GM23248 (cell line): Measurements from ENCODE around the gene RFX8. TPM values are rescaled to one million over a fixed set of nuclear protein-coding genes. Genes with fewer than 3 reads are reported as not detected.

ENCODE experiments used
- DNase-seq: peaks from one replicate; pipeline ENCODE4 v3.0.0-alpha.2; 2015
- H2AFZ ChIP-seq: fragments of 200-600 bp; sonication (generic); 2 replicates; pipeline ENCODE4 v1.6.1; 2016; ENCODE audit warnings: antibody characterized with exemption
- H3F3A ChIP-seq: fragments of 200-600 bp; sonication (generic); 2 replicates; pipeline ENCODE4 v1.6.1; 2016; ENCODE audit warnings: mild to moderate bottlenecking, antibody characterized with exemption, mixed run types; ENCODE audit not compliant: insufficient read depth
- H3K27ac ChIP-seq: fragments of 200-600 bp; sonication (generic); 2 replicates; pipeline ENCODE4 v1.5.1; 2016; ENCODE audit warnings: mild to moderate bottlenecking
- H3K27me3 ChIP-seq: fragments of 200-600 bp; sonication (generic); replicated peaks from 2 replicates; pipeline ENCODE4 v1.6.1; 2016; ENCODE audit warnings: mild to moderate bottlenecking; ENCODE audit not compliant: insufficient read depth
- H3K36me3 ChIP-seq: fragments of 200-600 bp; sonication (generic); 2 replicates; pipeline ENCODE4 v1.6.1; 2016; ENCODE audit warnings: low read depth, mild to moderate bottlenecking
- H3K4me1 ChIP-seq: fragments of 200-600 bp; sonication (generic); 2 replicates; pipeline ENCODE4 v1.6.1; 2016; ENCODE audit warnings: mild to moderate bottlenecking; ENCODE audit not compliant: insufficient read depth
- H3K4me2 ChIP-seq: fragments of 200-600 bp; sonication (generic); one replicate; pipeline ENCODE4 v1.6.1; 2016; ENCODE audit warnings: mild to moderate bottlenecking; ENCODE audit not compliant: unreplicated experiment
- H3K4me3 ChIP-seq: fragments of 200-600 bp; sonication (generic); 2 replicates; pipeline ENCODE4 v1.5.1; 2016; ENCODE audit warnings: mild to moderate bottlenecking
- H3K79me2 ChIP-seq: fragments of 200-600 bp; sonication (generic); 2 replicates; pipeline ENCODE4 v1.6.1; 2016; ENCODE audit warnings: mild to moderate bottlenecking; ENCODE audit not compliant: insufficient read depth
- H3K9ac ChIP-seq: fragments of 200-600 bp; sonication (generic); 2 replicates; pipeline ENCODE4 v1.6.1; 2016; ENCODE audit warnings: mild to moderate bottlenecking
- H3K9me2 ChIP-seq: fragments of 200-600 bp; sonication (generic); 2 replicates; pipeline ENCODE4 v1.6.1; 2016; ENCODE audit warnings: mixed run types, mild to moderate bottlenecking, moderate library complexity; ENCODE audit not compliant: insufficient read depth
- H3K9me3 ChIP-seq: fragments of 200-600 bp; sonication (generic); one replicate; pipeline ENCODE4 v1.6.1; 2017; ENCODE audit warnings: low read depth
- H4K20me1 ChIP-seq: fragments of 200-600 bp; sonication (generic); 2 replicates; pipeline ENCODE4 v1.6.0; 2016; ENCODE audit not compliant: insufficient read depth
- EZH2 ChIP-seq: fragments of 200-600 bp; sonication (generic); IDR thresholded peaks from 2 replicates; pipeline ENCODE4 v1.6.1; 2018; ENCODE audit warnings: antibody characterized with exemption, mild to moderate bottlenecking; ENCODE audit not compliant: insufficient read depth, poor library complexity, severe bottlenecking
- EZH2phosphoT487 ChIP-seq: fragments of 200-600 bp; sonication (generic); IDR thresholded peaks from 2 replicates; pipeline ENCODE4 v1.6.1; 2018; ENCODE audit warnings: antibody characterized with exemption, moderate library complexity, mild to moderate bottlenecking, low read depth; ENCODE audit not compliant: insufficient read depth
- WGBS, 2 experiments: methylation state at CpG; one replicate each; pipeline ENCODE4 v1.1.6; 2015 to 2017; ENCODE audit warnings: low lambda C conversion rate in 2 of 2, low coverage in 1 of 2; ENCODE audit errors: missing lambda C conversion rate in 2 of 2; 5-methylcytosine and 5-hydroxymethylcytosine counted together
- in situ Hi-C: fragments of 300-500 bp; cut with MboI; formaldehyde crosslinking; loops from 2 replicates; pipeline ENCODE4 v1.15.0; 2020
- polyA plus RNA-seq: library from polyadenylated mRNA; unstranded; fragments of >200 nt; fragmentation: Nextera tagmentation; extraction: Ambion mirVana; gene quantifications from 2 replicates; pipeline ENCODE4 v1.2.1, GENCODE V29; 2016
- total RNA-seq: library from RNA; depleted of rRNA; stranded (reverse); fragments of >200 nt; shearing (Covaris generic); gene quantifications from 2 replicates; pipeline ENCODE4 v1.2.3, GENCODE V29; 2014

RFX8 gene
- total and polyA plus RNA-seq, 2 experiments from 2014 or later: 5.9 to 6.4 TPM

GRCh38 chr2:101410746-101411145 is 64.2 kb downstream of the RFX8 start:
- in situ Hi-C loops: loop anchor here (10.0 kb wide), 2 partner anchors 284 to 434 kb away; partner anchors contain the start of gene MAP4K4
- H3K79me2 ChIP-seq: no peaks in the 10 kb centered on the region
- H3K27me3 ChIP-seq: no peaks in the 10 kb centered on the region
- 0 out of 2 replicates have a peak, but pooled peaks cover 3% of the 10 kb centered on the region for H3K4me1 ChIP-seq
- 0 out of 2 replicates have a peak, but pooled peaks cover under 1% of the 10 kb centered on the region for H3K36me3 ChIP-seq
- no peak overlapping the region for H3K4me2 ChIP-seq
- TF ChIP-seq EZH2phosphoT487: no peak
- no peak overlapping the region for H3K4me3 ChIP-seq
- no peak overlapping the region for H2AFZ ChIP-seq
- no peaks in the 10 kb centered on the region for H4K20me1 ChIP-seq
- DNase-seq: no peak
- H3K9me3 ChIP-seq: no peaks in the 10 kb centered on the region
- no peaks in the 10 kb centered on the region for H3K9me2 ChIP-seq
- no peak overlapping the region for H3K27ac ChIP-seq
- no peak overlapping the region for H3K9ac ChIP-seq
- H3F3A ChIP-seq: peaks cover 6% of the 10 kb centered on the region; the same call in 1 of the 2 replicates
- WGBS, 2 experiments: 98 to 99% methylated on average over 5 of the region's 5 CpGs

- Histone ChIP-seq H3K4me2 (no peak overlapping the region), H3K4me3 (no peak overlapping the region), H3K4me1 (0 out of 2 replicates have a peak, but pooled peaks cover 3% of the 10 kb centered on the region), H3K9me3 (no peaks in the 10 kb centered on the region), H4K20me1 (no peaks in the 10 kb centered on the region), H3K27ac (no peak overlapping the region), H3K36me3 (0 out of 2 replicates have a peak, but pooled peaks cover 6% of the 10 kb centered on the region), H3F3A (peaks cover 6% of the 10 kb centered on the region; the same call in 1 of the 2 replicates), H3K27me3 (no peaks in the 10 kb centered on the region), H3K9me2 (no peaks in the 10 kb centered on the region), H2AFZ (no peak overlapping the region), H3K9ac (no peak overlapping the region), H3K79me2 (no peaks in the 10 kb centered on the region)
- DNase-seq: no peak
- WGBS, 2 experiments: 97% methylated on average over 5 of the region's 5 CpGs
- in situ Hi-C loops: loop anchor here (10.0 kb wide), 2 partner anchors 285 to 435 kb away; partner anchors contain the start of gene MAP4K4
- TF ChIP-seq EZH2phosphoT487 (no peak), EZH2 (no peak)
Measured at GRCh38 chr2:101410114-101410513, 64.8 kb downstream of the RFX8 start.

GRCh38 chr2:101409699-101410098 is 65.2 kb downstream of the RFX8 start:
- Histone ChIP-seq H3K27ac (no peak overlapping the region), H3K9ac (no peak overlapping the region), H3K4me2 (no peak overlapping the region), H4K20me1 (no peaks in the 10 kb centered on the region), H3K9me3 (no peaks in the 10 kb centered on the region), H3K4me1 (0 out of 2 replicates have a peak, but pooled peaks cover 3% of the 10 kb centered on the region), H2AFZ (no peak overlapping the region), H3F3A (peaks cover 6% of the 10 kb centered on the region; the same call in 1 of the 2 replicates), H3K4me3 (no peak overlapping the region), H3K27me3 (no peaks in the 10 kb centered on the region), H3K9me2 (no peaks in the 10 kb centered on the region), H3K36me3 (0 out of 2 replicates have a peak, but pooled peaks cover 6% of the 10 kb centered on the region), H3K79me2 (no peaks in the 10 kb centered on the region)
- in situ Hi-C loops: loop anchor here (10.0 kb wide), 2 partner anchors 285 to 435 kb away; partner anchors contain the start of gene MAP4K4
- 96 to 98% methylated on average over 5 of the region's 5 CpGs for WGBS, 2 experiments
- no peak for DNase-seq
- TF ChIP-seq EZH2 (no peak), EZH2phosphoT487 (no peak)

GRCh38 chr2:101408925-101409324 is 66.0 kb downstream of the RFX8 start:
- peaks cover 6% of the 10 kb centered on the region; the same call in 1 of the 2 replicates for H3F3A ChIP-seq
- H3K9me3 ChIP-seq: no peaks in the 10 kb centered on the region
- 0 out of 2 replicates have a peak, but pooled peaks cover 3% of the 10 kb centered on the region for H3K4me1 ChIP-seq
- H3K4me2 ChIP-seq: no peak overlapping the region
- no peak overlapping the region for H3K27ac ChIP-seq
- H3K9ac ChIP-seq: no peak overlapping the region
- H3K9me2 ChIP-seq: no peaks in the 10 kb centered on the region
- no peaks in the 10 kb centered on the region for H3K27me3 ChIP-seq
- TF ChIP-seq EZH2phosphoT487 (no peak), EZH2 (no peak)
- in situ Hi-C loops: no loop called here
- DNase-seq: no peak
- no peak overlapping the region for H3K4me3 ChIP-seq
- WGBS, 2 experiments: 94 to 100% methylated on average over 6 of the region's 6 CpGs
- H2AFZ ChIP-seq: no peak overlapping the region
- H3K79me2 ChIP-seq: no peaks in the 10 kb centered on the region
- no peaks in the 10 kb centered on the region for H4K20me1 ChIP-seq
- 0 out of 2 replicates have a peak, but pooled peaks cover 6% of the 10 kb centered on the region for H3K36me3 ChIP-seq
